A549 (cell line): ENCODE data around the gene XIST.
"Not testable (repeated sequence)": the region's sequence is repeated elsewhere in the genome, so short reads cannot be mapped to it uniquely, and the experiment has no call there.

ENCODE experiments used
- EP300 ChIP-seq, 2 experiments: fragments of >200 bp; sonication (Bioruptor Twin); formaldehyde crosslinking; IDR thresholded peaks; 2 replicates in 1 of 2; 3 replicates in 1 of 2; pipeline ENCODE4 v1.6.1; 2016 to 2017
- JUNB ChIP-seq: fragments of >200 bp; sonication (Bioruptor Twin); formaldehyde crosslinking; IDR thresholded peaks from 2 replicates; pipeline ENCODE4 v1.6.1; 2016
- PHF8 ChIP-seq: fragments of 200-600 bp; sonication (generic); IDR thresholded peaks from 2 replicates; pipeline ENCODE4 v1.6.1; 2016; ENCODE audit warnings: low read depth, mild to moderate bottlenecking, antibody characterized with exemption, moderate library complexity, borderline replicate concordance
- POLR2A ChIP-seq: IDR thresholded peaks from 2 replicates; pipeline ENCODE4 v1.6.1; 2012; ENCODE audit warnings: mild to moderate bottlenecking, low read length
- USF2 ChIP-seq: fragments of 450-650 bp; IDR thresholded peaks from 2 replicates; pipeline ENCODE4 v1.6.1; 2014; ENCODE audit warnings: antibody characterized with exemption
- TF ChIP-seq, protein P1 (sequence below): fragments of >200 bp; sonication (Bioruptor Twin); formaldehyde crosslinking; IDR thresholded peaks from 3 replicates; pipeline ENCODE4 v1.5.1; 2016

DNA sequence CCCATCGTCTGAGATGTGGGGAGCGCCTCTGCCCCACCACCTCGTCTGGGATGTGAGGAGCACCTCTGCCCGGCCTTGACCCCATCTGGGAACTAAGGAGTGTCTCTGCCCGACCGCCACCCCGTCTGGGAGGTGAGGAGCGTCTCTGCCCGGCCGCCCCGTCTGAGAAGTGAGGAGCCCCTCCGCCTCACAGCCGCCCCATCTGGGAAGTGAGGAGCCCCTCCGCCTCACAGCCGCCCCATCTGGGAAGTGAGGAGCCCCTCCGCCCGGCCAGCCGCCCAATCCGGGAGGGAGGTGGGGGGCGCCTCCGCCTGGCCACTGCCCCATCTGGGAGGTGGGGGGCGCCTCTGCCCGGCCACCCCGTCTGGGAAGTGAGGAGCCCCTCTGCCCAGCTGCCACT, 29.7 kb upstream of the XIST start:
- TF ChIP-seq EP300 (IDR thresholded peaks at IDR 0.05); POLR2A; USF2; PHF8; JUNB: not testable (repeated sequence)
- TF ChIP-seq, protein P1, sequence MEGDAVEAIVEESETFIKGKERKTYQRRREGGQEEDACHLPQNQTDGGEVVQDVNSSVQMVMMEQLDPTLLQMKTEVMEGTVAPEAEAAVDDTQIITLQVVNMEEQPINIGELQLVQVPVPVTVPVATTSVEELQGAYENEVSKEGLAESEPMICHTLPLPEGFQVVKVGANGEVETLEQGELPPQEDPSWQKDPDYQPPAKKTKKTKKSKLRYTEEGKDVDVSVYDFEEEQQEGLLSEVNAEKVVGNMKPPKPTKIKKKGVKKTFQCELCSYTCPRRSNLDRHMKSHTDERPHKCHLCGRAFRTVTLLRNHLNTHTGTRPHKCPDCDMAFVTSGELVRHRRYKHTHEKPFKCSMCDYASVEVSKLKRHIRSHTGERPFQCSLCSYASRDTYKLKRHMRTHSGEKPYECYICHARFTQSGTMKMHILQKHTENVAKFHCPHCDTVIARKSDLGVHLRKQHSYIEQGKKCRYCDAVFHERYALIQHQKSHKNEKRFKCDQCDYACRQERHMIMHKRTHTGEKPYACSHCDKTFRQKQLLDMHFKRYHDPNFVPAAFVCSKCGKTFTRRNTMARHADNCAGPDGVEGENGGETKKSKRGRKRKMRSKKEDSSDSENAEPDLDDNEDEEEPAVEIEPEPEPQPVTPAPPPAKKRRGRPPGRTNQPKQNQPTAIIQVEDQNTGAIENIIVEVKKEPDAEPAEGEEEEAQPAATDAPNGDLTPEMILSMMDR = not testable (repeated sequence)
